SK-N-MC (cell line): Measurements from ENCODE around the gene MYO15B.
"Not testable (repeated sequence)": the region's sequence is repeated elsewhere in the genome, so short reads cannot be mapped to it uniquely, and the experiment has no call there.

Experiments used
- DNase-seq: peaks from one replicate; pipeline ENCODE4 v3.0.0-alpha.2; 2011; ENCODE audit warnings: low read depth, low spot score
- H3K27ac ChIP-seq: fragments of 200-600 bp; sonication (generic); 2 replicates; pipeline ENCODE4 v1.5.1; 2016; ENCODE audit warnings: mixed run types
- H3K36me3 ChIP-seq: fragments of 200-600 bp; sonication (generic); 2 replicates; pipeline ENCODE4 v1.6.1; 2017; ENCODE audit warnings: antibody characterized with exemption, low read length, mixed read lengths; ENCODE audit not compliant: insufficient read depth
- H3K4me3 ChIP-seq: fragments of 200-600 bp; sonication (generic); 2 replicates; pipeline ENCODE4 v1.5.1; 2016
- H3K9ac ChIP-seq: fragments of 200-600 bp; sonication (generic); 2 replicates; pipeline ENCODE4 v1.8.0; 2017; ENCODE audit warnings: mixed run types, mixed read lengths; ENCODE audit not compliant: insufficient read length
- H3K9me3 ChIP-seq: fragments of 200-600 bp; sonication (generic); 2 replicates; pipeline ENCODE4 v1.6.1; 2017; ENCODE audit warnings: low read depth, mild to moderate bottlenecking, antibody characterized with exemption, low read length, moderate library complexity, mixed read lengths
- EZH2 ChIP-seq: fragments of 200-600 bp; sonication (generic); IDR thresholded peaks from one replicate; pipeline ENCODE4 v1.6.1; 2017; ENCODE audit warnings: antibody characterized with exemption
- FOXP2 ChIP-seq: optimal IDR thresholded peaks from 2 replicates; pipeline ENCODE3; 2011; ENCODE audit warnings: mild to moderate bottlenecking, moderate library complexity; ENCODE audit not compliant: insufficient read depth; ENCODE audit errors: extremely low read length, control extremely low read depth
- POLR2AphosphoS5 ChIP-seq: IDR thresholded peaks from 2 replicates; pipeline ENCODE4 v1.6.1; 2012; ENCODE audit warnings: mild to moderate bottlenecking, low read depth, low read length, borderline replicate concordance

MYO15B gene

DNA sequence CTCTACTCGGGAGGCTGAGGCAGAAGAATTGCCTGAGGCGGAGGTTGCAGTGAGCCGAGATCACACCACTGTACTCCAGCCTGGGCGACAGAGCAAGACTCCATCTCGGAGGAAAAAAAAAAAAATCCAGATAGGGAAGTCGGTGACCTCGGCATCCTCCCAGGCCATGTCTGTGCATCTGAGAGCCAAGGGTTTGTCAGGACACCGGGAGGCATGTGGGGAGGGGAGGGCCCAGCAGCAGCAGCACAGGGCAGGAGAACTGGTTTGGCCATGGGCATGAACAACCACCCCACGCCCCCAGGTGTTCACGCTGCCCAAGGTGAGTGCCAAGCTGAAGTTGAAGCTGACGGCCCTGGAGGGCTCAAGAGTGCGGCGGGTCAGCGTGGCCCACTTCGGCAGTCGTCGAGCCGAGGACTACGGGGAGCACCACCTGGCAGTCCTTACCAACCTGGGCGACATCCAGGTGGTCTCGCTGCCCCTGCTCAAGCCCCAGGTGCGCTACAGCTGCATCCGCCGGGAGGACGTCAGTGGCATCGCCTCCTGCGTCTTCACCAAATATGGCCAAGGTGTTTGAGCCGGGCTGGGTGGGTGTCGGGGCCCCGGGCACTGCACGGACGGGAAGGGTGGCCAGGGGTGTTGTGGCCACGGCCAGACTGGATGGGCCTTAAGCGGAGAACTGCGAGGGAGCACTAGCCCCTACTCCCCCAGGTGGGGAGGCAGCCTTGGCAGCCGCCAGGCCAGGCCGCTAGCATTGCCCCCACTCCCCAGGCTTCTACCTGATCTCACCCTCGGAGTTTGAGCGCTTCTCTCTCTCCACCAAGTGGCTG lies 14.7 kb upstream of the MYO15B start:
- Histone ChIP-seq H3K9me3 (no peaks in the 10 kb centered on the region), H3K27ac (no peak overlapping the region)

GRCh38 chr17:75573540-75573957 lies 14.1 kb upstream of the MYO15B start:
- DNase-seq: no peak
- H3K9ac ChIP-seq: no peak overlapping the region
- H3K4me3 ChIP-seq: no peak overlapping the region
- no peaks in the 10 kb centered on the region for H3K36me3 ChIP-seq
- H3K27ac ChIP-seq: no peak overlapping the region
- H3K9me3 ChIP-seq: no peaks in the 10 kb centered on the region
- no peak for TF ChIP-seq EZH2
- TF ChIP-seq POLR2AphosphoS5: no peak
- no peak for TF ChIP-seq FOXP2

More for the DNA sequence above, 14.7 kb upstream of the MYO15B start:
- DNase-seq: no peak
- H3K4me3 ChIP-seq: no peak overlapping the region
- TF ChIP-seq FOXP2: no peak
- TF ChIP-seq EZH2: no peak
- TF ChIP-seq POLR2AphosphoS5: no peak
- H3K9ac ChIP-seq: no peak overlapping the region
- H3K36me3 ChIP-seq: no peaks in the 10 kb centered on the region

GRCh38 chr17:75573994-75574393 lies 13.6 kb upstream of the MYO15B start:
- Histone ChIP-seq H3K4me3 (no peak overlapping the region), H3K9ac (no peak overlapping the region), H3K36me3 (no peaks in the 10 kb centered on the region), H3K9me3 (no peaks in the 10 kb centered on the region), H3K27ac (no peak overlapping the region)
- TF ChIP-seq FOXP2 (no peak), EZH2 (no peak), POLR2AphosphoS5 (no peak)
- DNase-seq: no peak

GRCh38 chr17:75574404-75575036 lies 13.1 kb upstream of the MYO15B start:
- Histone ChIP-seq H3K36me3 (no peaks in the 10 kb centered on the region), H3K4me3 (no peak overlapping the region), H3K9ac (no peak overlapping the region), H3K9me3 (no peaks in the 10 kb centered on the region), H3K27ac (no peak overlapping the region)
- no peak for DNase-seq
- TF ChIP-seq FOXP2 (no peak), EZH2 (no peak)

DNA sequence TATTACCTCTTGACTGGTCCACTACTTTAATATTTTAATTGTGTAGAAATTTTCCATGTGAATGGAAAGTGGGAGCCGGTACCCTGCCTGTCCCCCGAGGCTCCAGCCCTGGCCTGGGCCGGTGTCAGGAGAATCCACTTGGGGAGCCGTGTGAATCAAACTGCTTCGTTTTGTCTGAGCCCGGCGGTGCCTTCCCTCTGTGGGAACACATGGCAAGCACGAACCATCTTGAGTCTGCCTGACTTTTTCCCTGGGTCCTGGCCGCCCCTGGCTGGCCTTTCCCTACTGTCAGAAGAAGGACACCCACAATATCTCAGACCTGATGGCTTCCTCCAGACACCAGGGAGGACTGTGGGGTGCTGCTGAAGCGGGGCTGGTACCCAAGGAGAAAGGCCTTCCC lies 12.4 kb upstream of the MYO15B start:
- no peak overlapping the region for H3K4me3 ChIP-seq
- H3K36me3 ChIP-seq: no peaks in the 10 kb centered on the region
- TF ChIP-seq EZH2 (no peak), FOXP2 (no peak), POLR2AphosphoS5 (no peak)
- H3K9me3 ChIP-seq: no peaks in the 10 kb centered on the region
- no peak for DNase-seq
- H3K9ac ChIP-seq: no peak overlapping the region
- no peak overlapping the region for H3K27ac ChIP-seq

DNA sequence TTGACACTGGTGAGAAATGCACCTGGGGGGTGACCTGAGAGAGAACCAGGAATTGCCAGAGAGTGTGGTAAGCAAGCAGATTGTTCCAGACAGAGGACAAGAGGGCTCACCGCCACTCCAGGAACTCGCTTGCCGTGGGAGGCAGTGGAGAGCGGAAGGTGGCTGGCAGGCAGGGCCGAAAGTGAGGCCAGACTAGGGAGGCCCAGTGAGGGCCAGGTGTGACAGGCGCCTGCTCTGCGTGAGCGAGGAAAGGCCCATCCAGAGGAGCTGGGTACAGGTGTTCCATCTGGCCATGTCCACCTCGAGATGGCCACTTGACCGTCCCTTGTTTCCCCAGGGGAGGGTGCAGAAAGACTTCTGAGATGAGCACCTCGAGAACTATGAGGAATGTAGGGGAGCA lies 11.9 kb upstream of the MYO15B start:
- no peak overlapping the region for H3K9ac ChIP-seq
- DNase-seq: no peak
- H3K9me3 ChIP-seq: no peaks in the 10 kb centered on the region
- H3K27ac ChIP-seq: no peak overlapping the region
- H3K36me3 ChIP-seq: no peaks in the 10 kb centered on the region
- no peak overlapping the region for H3K4me3 ChIP-seq
- TF ChIP-seq FOXP2 (no peak), POLR2AphosphoS5 (no peak), EZH2 (no peak)

GRCh38 chr17:75576661-75577060 lies 10.9 kb upstream of the MYO15B start:
- DNase-seq: no peak
- H3K36me3 ChIP-seq: no peaks in the 10 kb centered on the region
- no peaks in the 10 kb centered on the region for H3K9me3 ChIP-seq
- H3K27ac ChIP-seq: no peak overlapping the region
- no peak overlapping the region for H3K4me3 ChIP-seq
- TF ChIP-seq FOXP2: no peak
- TF ChIP-seq POLR2AphosphoS5: no peak
- TF ChIP-seq EZH2: no peak
- H3K9ac ChIP-seq: no peak overlapping the region

- not testable (repeated sequence) for DNase-seq, H3K27ac ChIP-seq, H3K9me3 ChIP-seq, H3K9ac ChIP-seq, H3K36me3 ChIP-seq, H3K4me3 ChIP-seq
These were observed 6.4 kb upstream of the MYO15B start for GRCh38 chr17:75581121-75581725.

GRCh38 chr17:75583197-75583596 lies 4.4 kb upstream of the MYO15B start:
- H3K4me3 ChIP-seq, H3K36me3 ChIP-seq, H3K9me3 ChIP-seq, DNase-seq, H3K9ac ChIP-seq, H3K27ac ChIP-seq: not testable (repeated sequence)
